ENCODE results near the gene AGPAT3.
"Not testable (repeated sequence)": the region's sequence is repeated elsewhere in the genome, so short reads cannot be mapped to it uniquely, and the experiment has no call there.

AGPAT3 gene

GRCh38 chr21:43820466-43820865, 44.6 kb upstream of the AGPAT3 start:
- no peak for DNase-seq (ENCODE audit: low spot score)
- no peak for TF ChIP-seq CTCF (IDR thresholded peaks at IDR 0.05; ENCODE audit: extremely low read depth, missing control alignments)

- DNase-seq (ENCODE audit: low spot score), result not testable (repeated sequence)
Observed at GRCh38 chr21:43822166-43822565, 42.9 kb upstream of the AGPAT3 start.

- not testable (repeated sequence) for DNase-seq (ENCODE audit: low spot score)
Observed at GRCh38 chr21:43822741-43823140, 42.3 kb upstream of the AGPAT3 start.

- no peak for DNase-seq (ENCODE audit: low spot score)
- no peak for TF ChIP-seq CTCF (IDR thresholded peaks at IDR 0.05; ENCODE audit: extremely low read depth, missing control alignments)
Observed at GRCh38 chr21:43824333-43825241, 40.4 kb upstream of the AGPAT3 start.

- TF ChIP-seq CTCF (IDR thresholded peaks at IDR 0.05; ENCODE audit: extremely low read depth, missing control alignments), result no peak
- DNase-seq (ENCODE audit: low spot score), result no peak
Observed at GRCh38 chr21:43825242-43825935, 39.6 kb upstream of the AGPAT3 start.

- no peak for TF ChIP-seq CTCF (IDR thresholded peaks at IDR 0.05; ENCODE audit: extremely low read depth, missing control alignments)
- DNase-seq (ENCODE audit: low spot score), result no peak
Observed at GRCh38 chr21:43825936-43826622, 38.9 kb upstream of the AGPAT3 start.

GRCh38 chr21:43826623-43826974, 38.4 kb upstream of the AGPAT3 start:
- TF ChIP-seq CTCF (IDR thresholded peaks at IDR 0.05; ENCODE audit: extremely low read depth, missing control alignments), result no peak
- no peak for DNase-seq (ENCODE audit: low spot score)

GRCh38 chr21:43827015-43827611, 37.9 kb upstream of the AGPAT3 start:
- DNase-seq (ENCODE audit: low spot score), result no peak
- TF ChIP-seq CTCF (IDR thresholded peaks at IDR 0.05; ENCODE audit: extremely low read depth, missing control alignments), result no peak

Data from GM20000 (cell line).